GM12878 (cell line): ENCODE data around the gene USP12. TPM values are rescaled to one million over a fixed set of nuclear protein-coding genes. Genes with fewer than 3 reads are reported as not detected.
"Not testable (repeated sequence)": the region's sequence is repeated elsewhere in the genome, so short reads cannot be mapped to it uniquely, and the experiment has no call there.

Experiments used
- ATAC-seq: fragments of 200-7000 bp; cut with Tn5 transposase; 3 replicates; pipeline ENCODE4 v1.9.1; 2020; ENCODE audit warnings: mild to moderate bottlenecking, moderate library complexity
- BruUV-seq: library from RNA; stranded (reverse); fragments of 400-500 nt; replicated peaks from 2 replicates; lab custom pipeline; 2021; lab: Mats Ljungman, UMichigan
- CTCF ChIA-PET: fragments of 300-600 bp; sonication (Branson Sonifier 250); formaldehyde crosslinking; extraction: SDS; loops from one replicate; lab custom pipeline; 2021; ENCODE audit warnings: inconsistent platforms; lab: Yijun Ruan, JAX
- POLR2A ChIA-PET: fragments of 350-600 bp; formaldehyde crosslinking; extraction: SDS; loops from one replicate; lab custom pipeline; 2021; ENCODE audit warnings: inconsistent platforms; lab: Charles Lee
- RAD21 ChIA-PET: fragments of 300-600 bp; sonication (Branson Sonifier 250); formaldehyde crosslinking; loops from one replicate; lab custom pipeline; 2023; ENCODE audit warnings: antibody characterized with exemption; ENCODE audit not compliant: unreplicated experiment; lab: Charles Lee
- SMC1A ChIA-PET: fragments of 300-600 bp; sonication (Branson Sonifier 250); formaldehyde crosslinking; loops from one replicate; lab custom pipeline; 2023; ENCODE audit not compliant: unreplicated experiment, uncharacterized antibody; lab: Charles Lee
- DNase-seq: peaks from one replicate; pipeline ENCODE4 v3.0.0-alpha.2; 2011; ENCODE audit warnings: low read depth, low spot score
- FAIRE-seq: peaks from 3 replicates; lab custom pipeline; 2011; peaks lifted over from hg19 to GRCh38; lab: Jason Lieb, UNC
- H2AFZ ChIP-seq: 2 replicates; pipeline ENCODE4 v1.6.0; 2011; ENCODE audit warnings: low read depth, low read length, control low read depth; ENCODE audit not compliant: control insufficient read depth
- H3K27ac ChIP-seq: 2 replicates; pipeline ENCODE4 v1.5.1; 2011; ENCODE audit warnings: control low read depth; ENCODE audit not compliant: control insufficient read depth, insufficient read depth
- H3K27me3 ChIP-seq, 2 experiments: replicated peaks in 1 of 2; 2 replicates each; pipeline versions ENCODE4 v1.6.0 to v1.6.1; 2011; ENCODE audit warnings: low read length in 1 of 2; ENCODE audit not compliant: control insufficient read depth in 2 of 2, insufficient read depth in 2 of 2
- H3K36me3 ChIP-seq, 2 experiments: 2 replicates each; pipeline ENCODE4 v1.5.1; 2011; ENCODE audit warnings: low read length in 1 of 2; ENCODE audit not compliant: control insufficient read depth in 2 of 2, insufficient read depth in 2 of 2
- H3K4me1 ChIP-seq: 2 replicates; pipeline ENCODE4 v1.6.1; 2011; ENCODE audit warnings: mild to moderate bottlenecking, low read length, moderate library complexity, mixed read lengths; ENCODE audit not compliant: control insufficient read depth, insufficient read depth
- H3K4me2 ChIP-seq: 2 replicates; pipeline ENCODE4 v1.6.0; 2011; ENCODE audit warnings: control low read depth; ENCODE audit not compliant: control insufficient read depth, insufficient read depth
- H3K4me3 ChIP-seq: fragments of 200-600 bp; sonication (generic); 2 replicates; pipeline ENCODE4 v1.5.1; 2016
- H3K79me2 ChIP-seq: 2 replicates; pipeline ENCODE4 v1.6.0; 2011; ENCODE audit warnings: low read length; ENCODE audit not compliant: control insufficient read depth, insufficient read depth
- H3K9ac ChIP-seq: 2 replicates; pipeline ENCODE4 v1.8.0; 2011; ENCODE audit warnings: low read length, control low read depth, mixed read lengths; ENCODE audit not compliant: control insufficient read depth, insufficient read depth
- H3K9me3 ChIP-seq: replicated peaks from 3 replicates; pipeline ENCODE4 v1.5.1; 2011; ENCODE audit warnings: mild to moderate bottlenecking, low read length; ENCODE audit not compliant: control insufficient read depth, insufficient read depth
- H4K20me1 ChIP-seq: 2 replicates; pipeline ENCODE4 v1.6.0; 2011; ENCODE audit not compliant: control insufficient read depth, insufficient read depth
- CREB1 ChIP-seq: IDR thresholded peaks from 2 replicates; pipeline ENCODE4 v1.6.1; 2012; ENCODE audit warnings: low read depth, mild to moderate bottlenecking, inconsistent platforms
- EZH2 ChIP-seq: IDR thresholded peaks from 2 replicates; pipeline ENCODE4 v1.6.1; 2012; ENCODE audit warnings: low read depth, mild to moderate bottlenecking, control low read depth, inconsistent platforms, low read length, borderline replicate concordance; ENCODE audit not compliant: control insufficient read depth
- NFIC ChIP-seq: IDR thresholded peaks from 2 replicates; pipeline ENCODE4 v1.6.1; 2012; ENCODE audit warnings: low read depth, mild to moderate bottlenecking, inconsistent platforms, low read length, moderate library complexity
- PAX8 ChIP-seq: fragments of 450-650 bp; IDR thresholded peaks from 2 replicates; pipeline ENCODE4 v1.6.1; 2017; ENCODE audit warnings: mild to moderate bottlenecking, moderate library complexity
- WGBS: methylation state at CpG from one replicate; pipeline ENCODE4 v1.1.6; 2016; ENCODE audit warnings: low lambda C conversion rate; ENCODE audit not compliant: insufficient replicate concordance, insufficient coverage; ENCODE audit errors: missing lambda C conversion rate; 5-methylcytosine and 5-hydroxymethylcytosine counted together
- in situ Hi-C: fragments of 300-500 bp; cut with MboI; formaldehyde crosslinking; loops from 9 replicates; pipeline ENCODE4 v1.14.3; 2018; ENCODE audit warnings: mixed read lengths
- intact Hi-C: fragments of 100-400 bp; cut with micrococcal nuclease; formaldehyde crosslinking; loops from one replicate; pipeline ENCODE4 v1.14.2; 2022; ENCODE audit not compliant: unreplicated experiment
- polyA plus RNA-seq, 11 experiments: library from polyadenylated mRNA; depleted of rRNA in 4 of 11; unstranded in 6 of 11; stranded (reverse) in 5 of 11; fragments of >200 nt; fragmentation: Nextera tagmentation in 4 of 11; fragmentation: Illumina TruSeq in 1 of 11; extraction: Ambion mirVana in 4 of 11; extraction: Trizol in 1 of 11; gene quantifications; 1 replicate in 1 of 11; 2 replicates in 10 of 11; pipeline versions ENCODE4 v1.2.1 to v1.2.3, GENCODE V29; 2011 to 2016; ENCODE audit warnings: inconsistent platforms in 2 of 11, missing spikeins in 2 of 11, low read depth in 1 of 11
- total RNA-seq, 4 experiments: library from RNA; depleted of rRNA in 3 of 4; stranded (reverse); fragments of >200 nt in 3 of 4; fragmentation: Illumina TruSeq in 1 of 4; extraction: Trizol in 1 of 4; gene quantifications; 2 replicates each; pipeline versions ENCODE4 v1.2.1 to v1.2.3, GENCODE V29; 2013 to 2021
- TF ChIP-seq, protein P1 (sequence below): fragments of 450-650 bp; IDR thresholded peaks from 2 replicates; pipeline ENCODE4 v1.6.1; 2017; ENCODE audit warnings: mild to moderate bottlenecking
- TF ChIP-seq, protein P2 (sequence below): fragments of 450-650 bp; formaldehyde crosslinking; IDR thresholded peaks from 2 replicates; pipeline ENCODE4 v1.4.0; 2020; ENCODE audit warnings: mild to moderate bottlenecking, moderate library complexity
- TF ChIP-seq, protein P3 (sequence below): IDR thresholded peaks from 2 replicates; pipeline ENCODE4 v1.6.1; 2012; ENCODE audit warnings: low read depth, low read length, improper control_type of control experiment

USP12 gene
- total and polyA plus RNA-seq, 10 of the 15 experiments (the other 5 are each of a cell fraction or from before 2014, with no cell fraction given): 3.5 to 32.2 (median 24.6) TPM

DNA sequence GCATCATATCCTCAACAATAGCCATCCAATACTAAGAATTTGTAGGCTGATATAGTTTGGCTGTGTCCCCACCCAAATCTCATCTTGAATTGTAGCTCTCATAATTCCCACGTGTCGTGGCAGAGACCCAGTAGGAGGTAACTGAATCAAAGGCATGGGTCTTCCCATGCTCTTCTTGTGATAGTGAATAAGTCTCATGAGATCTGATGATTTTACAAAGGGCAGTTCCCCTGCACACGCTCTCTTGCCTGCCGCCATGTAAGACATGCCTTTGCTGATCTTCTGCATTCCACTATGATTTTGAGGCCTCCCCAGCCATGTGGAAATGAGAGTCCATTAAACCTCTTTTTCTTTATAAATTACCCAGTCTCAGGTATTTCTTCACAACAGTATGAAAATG, 48.2 kb downstream of the USP12 start:
- peaks cover 18% of the 10 kb centered on the region for H3K4me1 ChIP-seq
- TF ChIP-seq, protein P1, sequence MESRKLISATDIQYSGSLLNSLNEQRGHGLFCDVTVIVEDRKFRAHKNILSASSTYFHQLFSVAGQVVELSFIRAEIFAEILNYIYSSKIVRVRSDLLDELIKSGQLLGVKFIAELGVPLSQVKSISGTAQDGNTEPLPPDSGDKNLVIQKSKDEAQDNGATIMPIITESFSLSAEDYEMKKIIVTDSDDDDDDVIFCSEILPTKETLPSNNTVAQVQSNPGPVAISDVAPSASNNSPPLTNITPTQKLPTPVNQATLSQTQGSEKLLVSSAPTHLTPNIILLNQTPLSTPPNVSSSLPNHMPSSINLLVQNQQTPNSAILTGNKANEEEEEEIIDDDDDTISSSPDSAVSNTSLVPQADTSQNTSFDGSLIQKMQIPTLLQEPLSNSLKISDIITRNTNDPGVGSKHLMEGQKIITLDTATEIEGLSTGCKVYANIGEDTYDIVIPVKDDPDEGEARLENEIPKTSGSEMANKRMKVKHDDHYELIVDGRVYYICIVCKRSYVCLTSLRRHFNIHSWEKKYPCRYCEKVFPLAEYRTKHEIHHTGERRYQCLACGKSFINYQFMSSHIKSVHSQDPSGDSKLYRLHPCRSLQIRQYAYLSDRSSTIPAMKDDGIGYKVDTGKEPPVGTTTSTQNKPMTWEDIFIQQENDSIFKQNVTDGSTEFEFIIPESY: peak; percentile 98
- H3K9ac ChIP-seq, BruUV-seq, H3K27me3 ChIP-seq, DNase-seq, intact Hi-C loops, H4K20me1 ChIP-seq, RAD21 ChIA-PET, POLR2A ChIA-PET, FAIRE-seq, H3K36me3 ChIP-seq, in situ Hi-C loops, ATAC-seq, H2AFZ ChIP-seq, H3K4me3 ChIP-seq, H3K27ac ChIP-seq, H3K4me2 ChIP-seq: not testable (repeated sequence)
- peaks cover 27% of the 10 kb centered on the region for H3K9me3 ChIP-seq
- ChIA-PET SMC1A (interaction anchor here (1.0 kb wide), 1 partner anchor 9 kb away, joined by 9 read pairs; no protein-coding TSS in a partner anchor), CTCF (interaction anchor here (0.7 kb wide), 1 partner anchor 1646 kb away, joined by 4 read pairs; no protein-coding TSS in a partner anchor)
- WGBS: 100% methylated on average over 4 of the region's 4 CpGs
- peaks cover 57% of the 10 kb centered on the region for H3K79me2 ChIP-seq

DNA sequence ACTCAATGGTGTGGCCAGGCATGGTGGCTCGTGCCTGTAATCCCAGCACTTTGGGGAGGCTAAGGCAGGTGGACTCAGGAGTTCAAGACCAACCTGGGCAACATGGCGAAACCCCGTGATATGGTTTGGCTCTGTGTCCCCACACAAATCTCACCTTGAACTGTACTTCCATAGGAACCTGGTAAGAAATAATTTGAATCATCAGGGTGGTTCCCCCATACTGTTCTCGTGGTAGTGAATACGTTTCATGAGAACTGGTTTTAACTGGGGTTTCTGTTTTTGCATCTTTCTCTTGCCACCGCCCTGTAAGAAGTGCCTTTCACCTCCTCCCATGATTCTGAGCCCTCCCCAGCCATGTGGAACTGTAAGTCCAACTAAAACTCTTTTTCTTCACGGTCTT, 49.6 kb downstream of the USP12 start:
- Histone ChIP-seq H3K4me2 (no peak overlapping the region), H3K4me1 (peaks cover 19% of the 10 kb centered on the region), H3K4me3 (no peak overlapping the region), H3K27me3 (no peaks in the 10 kb centered on the region), H4K20me1 (no peaks in the 10 kb centered on the region), H3K27ac (no peak overlapping the region), H3K36me3 (peaks cover 0 to 2% of the 10 kb centered on the region in 2 experiments; a peak in 3 of 4 replicates), H3K9me3 (peaks cover 27% of the 10 kb centered on the region), H3K79me2 (peaks cover 58% of the 10 kb centered on the region), H2AFZ (no peak overlapping the region), H3K9ac (no peak overlapping the region)
- DNase-seq: no peak
- TF ChIP-seq, protein P2, sequence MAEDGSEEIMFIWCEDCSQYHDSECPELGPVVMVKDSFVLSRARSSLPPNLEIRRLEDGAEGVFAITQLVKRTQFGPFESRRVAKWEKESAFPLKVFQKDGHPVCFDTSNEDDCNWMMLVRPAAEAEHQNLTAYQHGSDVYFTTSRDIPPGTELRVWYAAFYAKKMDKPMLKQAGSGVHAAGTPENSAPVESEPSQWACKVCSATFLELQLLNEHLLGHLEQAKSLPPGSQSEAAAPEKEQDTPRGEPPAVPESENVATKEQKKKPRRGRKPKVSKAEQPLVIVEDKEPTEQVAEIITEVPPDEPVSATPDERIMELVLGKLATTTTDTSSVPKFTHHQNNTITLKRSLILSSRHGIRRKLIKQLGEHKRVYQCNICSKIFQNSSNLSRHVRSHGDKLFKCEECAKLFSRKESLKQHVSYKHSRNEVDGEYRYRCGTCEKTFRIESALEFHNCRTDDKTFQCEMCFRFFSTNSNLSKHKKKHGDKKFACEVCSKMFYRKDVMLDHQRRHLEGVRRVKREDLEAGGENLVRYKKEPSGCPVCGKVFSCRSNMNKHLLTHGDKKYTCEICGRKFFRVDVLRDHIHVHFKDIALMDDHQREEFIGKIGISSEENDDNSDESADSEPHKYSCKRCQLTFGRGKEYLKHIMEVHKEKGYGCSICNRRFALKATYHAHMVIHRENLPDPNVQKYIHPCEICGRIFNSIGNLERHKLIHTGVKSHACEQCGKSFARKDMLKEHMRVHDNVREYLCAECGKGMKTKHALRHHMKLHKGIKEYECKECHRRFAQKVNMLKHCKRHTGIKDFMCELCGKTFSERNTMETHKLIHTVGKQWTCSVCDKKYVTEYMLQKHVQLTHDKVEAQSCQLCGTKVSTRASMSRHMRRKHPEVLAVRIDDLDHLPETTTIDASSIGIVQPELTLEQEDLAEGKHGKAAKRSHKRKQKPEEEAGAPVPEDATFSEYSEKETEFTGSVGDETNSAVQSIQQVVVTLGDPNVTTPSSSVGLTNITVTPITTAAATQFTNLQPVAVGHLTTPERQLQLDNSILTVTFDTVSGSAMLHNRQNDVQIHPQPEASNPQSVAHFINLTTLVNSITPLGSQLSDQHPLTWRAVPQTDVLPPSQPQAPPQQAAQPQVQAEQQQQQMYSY: no peak
- TF ChIP-seq EZH2: no peak
- TF ChIP-seq, protein P3, sequence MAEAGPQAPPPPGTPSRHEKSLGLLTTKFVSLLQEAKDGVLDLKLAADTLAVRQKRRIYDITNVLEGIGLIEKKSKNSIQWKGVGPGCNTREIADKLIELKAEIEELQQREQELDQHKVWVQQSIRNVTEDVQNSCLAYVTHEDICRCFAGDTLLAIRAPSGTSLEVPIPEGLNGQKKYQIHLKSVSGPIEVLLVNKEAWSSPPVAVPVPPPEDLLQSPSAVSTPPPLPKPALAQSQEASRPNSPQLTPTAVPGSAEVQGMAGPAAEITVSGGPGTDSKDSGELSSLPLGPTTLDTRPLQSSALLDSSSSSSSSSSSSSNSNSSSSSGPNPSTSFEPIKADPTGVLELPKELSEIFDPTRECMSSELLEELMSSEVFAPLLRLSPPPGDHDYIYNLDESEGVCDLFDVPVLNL: no peak
- TF ChIP-seq CREB1: no peak
- no peak for TF ChIP-seq NFIC
- no peak for TF ChIP-seq PAX8
- in situ Hi-C loops (no loop called here), intact Hi-C loops (no loop called here)
- BruUV-seq: no TSS peak
- 81% methylated on average over 7 of the region's 7 CpGs for WGBS
- SMC1A ChIA-PET: no interaction called here
- FAIRE-seq: no peak
- no peak for ATAC-seq
- RAD21 ChIA-PET: no interaction called here
- POLR2A ChIA-PET: no interaction called here
- CTCF ChIA-PET: no interaction called here
